Suprapubic skin (tissue), 3 donors: ENCODE measurements around the gene CHST9.

Experiments used
- CTCF ChIP-seq, 2 donors: fragments of 200-600 bp in 1 of 2; fragments of 450-650 bp in 1 of 2; sonication (generic) in 1 of 2; IDR thresholded peaks; one replicate each; pipeline ENCODE4 v1.5.1; 2016 to 2019; ENCODE audit warnings: antibody characterized with exemption in 2 of 2, mild to moderate bottlenecking in 1 of 2, moderate library complexity in 1 of 2
- EP300 ChIP-seq: sonication (generic); formaldehyde crosslinking; IDR thresholded peaks from one replicate; pipeline ENCODE4 v1.6.1; 2017; ENCODE audit warnings: antibody characterized with exemption

DNA sequence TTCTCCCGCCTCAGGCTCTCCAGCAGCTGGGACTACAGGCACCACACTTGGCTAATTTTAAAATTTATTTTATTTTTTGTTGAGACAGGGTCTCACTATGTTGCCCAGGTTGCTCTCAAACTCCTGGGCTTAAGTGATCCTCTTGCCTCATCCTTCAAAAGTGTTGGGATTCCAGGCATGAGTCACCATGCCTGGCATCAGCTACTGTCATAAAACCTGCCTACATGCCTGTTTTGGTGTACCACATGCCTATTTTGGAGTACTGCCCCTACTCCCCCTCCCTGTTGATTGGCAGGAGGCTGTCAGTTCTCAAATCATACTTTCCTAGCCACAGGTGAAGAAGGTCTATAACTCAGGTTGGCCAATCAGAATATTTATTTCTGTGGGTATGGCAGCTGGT, 64.0 kb downstream of the CHST9 start:
- TF ChIP-seq CTCF (IDR thresholded peaks at IDR 0.05) (no peak), EP300 (no peak)
